GM18909 (cell line): ENCODE results near the gene NPIPB2.
"Not testable (repeated sequence)": the region's sequence is repeated elsewhere in the genome, so short reads cannot be mapped to it uniquely, and the experiment has no call there.

Source experiments
- ATAC-seq: cut with Tn5 transposase; IDR thresholded peaks from one replicate; pipeline ENCODE4 v1.9.1; 2021; ENCODE audit warnings: mild to moderate bottlenecking; ENCODE audit not compliant: unreplicated experiment, poor library complexity

Gene NPIPB2

GRCh38 chr16:11962978-11963377, 21.1 kb upstream of the NPIPB2 start:
- ATAC-seq, result not testable (repeated sequence)

GRCh38 chr16:11962457-11962856, 20.6 kb upstream of the NPIPB2 start:
- not testable (repeated sequence) for ATAC-seq

- ATAC-seq, result no peak
Observed at GRCh38 chr16:11957591-11958395, 15.9 kb upstream of the NPIPB2 start.

- no peak for ATAC-seq
Observed at GRCh38 chr16:11956558-11956957, 14.7 kb upstream of the NPIPB2 start.

- no peak for ATAC-seq
Observed at GRCh38 chr16:11955713-11956123, 13.9 kb upstream of the NPIPB2 start.

GRCh38 chr16:11953576-11953975, 11.7 kb upstream of the NPIPB2 start:
- ATAC-seq, result not testable (repeated sequence)

GRCh38 chr16:11950388-11950787, 8.5 kb upstream of the NPIPB2 start:
- no peak for ATAC-seq

- ATAC-seq, result no peak
Observed at GRCh38 chr16:11949527-11949926, 7.7 kb upstream of the NPIPB2 start.

GRCh38 chr16:11948819-11949218, 7.0 kb upstream of the NPIPB2 start:
- no peak for ATAC-seq

- ATAC-seq, result no peak
Observed at GRCh38 chr16:11946433-11946832, 4.6 kb upstream of the NPIPB2 start.

GRCh38 chr16:11927350-11927749, 14.5 kb downstream of the NPIPB2 start:
- not testable (repeated sequence) for ATAC-seq

- not testable (repeated sequence) for ATAC-seq
Observed at GRCh38 chr16:11924046-11924445, 17.8 kb downstream of the NPIPB2 start.

GRCh38 chr16:11916524-11917285, 25.1 kb downstream of the NPIPB2 start:
- no peak for ATAC-seq

GRCh38 chr16:11915644-11916523, 26.0 kb downstream of the NPIPB2 start, which contains the start of gene GSPT1:
TSS of gene GSPT1 (minus strand) at chr16:11915956. CDS start at chr16:11915720, 236 bp downstream.
- ATAC-seq, result peak; percentile 78

- peak; percentile 36 for ATAC-seq
Observed at GRCh38 chr16:11915114-11915643, 26.7 kb downstream of the NPIPB2 start.

GRCh38 chr16:11914210-11915113, 27.4 kb downstream of the NPIPB2 start:
- no peak for ATAC-seq

GRCh38 chr16:11913425-11914079, 28.3 kb downstream of the NPIPB2 start:
- no peak for ATAC-seq

- ATAC-seq, result no peak
Observed at GRCh38 chr16:11909653-11910545, 31.9 kb downstream of the NPIPB2 start.
